ENCODE measurements around the gene IGF1R.

IGF1R gene

GRCh38 chr15:98792117-98792516 lies 143.8 kb downstream of the IGF1R start:
- peaks cover 11% of the 10 kb centered on the region for H3K4me1 ChIP-seq (ENCODE audit: control insufficient read depth, insufficient read depth, low read length)
- H3K9ac ChIP-seq (ENCODE audit: low read length): no peak overlapping the region
- H3K27me3 ChIP-seq (ENCODE audit: control insufficient read depth, insufficient read depth, low read length): no peaks in the 10 kb centered on the region

DNA sequence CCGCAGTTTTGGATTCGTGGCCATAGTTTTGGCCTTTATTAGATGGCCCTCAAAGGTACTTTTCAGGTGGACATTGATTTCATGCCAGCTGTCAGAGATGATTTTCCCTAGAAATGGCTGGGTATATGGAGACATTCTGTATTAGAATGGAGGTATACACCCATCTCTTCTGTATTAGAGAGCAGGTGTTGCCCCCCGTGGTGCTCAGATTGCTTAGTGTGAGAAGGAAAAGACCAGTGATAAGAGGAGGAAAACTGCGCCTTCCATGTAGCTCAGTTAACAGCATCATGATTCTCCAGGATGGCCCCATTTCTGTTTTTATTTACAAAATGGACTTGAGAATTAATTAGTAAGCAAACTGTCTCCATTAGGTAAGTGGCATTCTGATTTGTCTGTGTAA lies 145.9 kb downstream of the IGF1R start:
- H3K4me1 ChIP-seq (ENCODE audit: control insufficient read depth, insufficient read depth, low read length): peaks cover 20% of the 10 kb centered on the region
- no peak overlapping the region for H3K4me3 ChIP-seq (ENCODE audit: low read length)
- no peaks in the 10 kb centered on the region for H3K9me3 ChIP-seq (ENCODE audit: control insufficient read depth, low read length)
- no peaks in the 10 kb centered on the region for H3K36me3 ChIP-seq (ENCODE audit: control insufficient read depth, insufficient read depth, low read length)
- no peaks in the 10 kb centered on the region for H3K27me3 ChIP-seq (ENCODE audit: control insufficient read depth, insufficient read depth, low read length)
- H3K9ac ChIP-seq (ENCODE audit: low read length): no peak overlapping the region

More at GRCh38 chr15:98792117-98792516, 143.8 kb downstream of the IGF1R start:
- Histone ChIP-seq H3K4me3 (ENCODE audit: low read length) (no peak overlapping the region), H3K9me3 (ENCODE audit: control insufficient read depth, low read length) (no peaks in the 10 kb centered on the region), H3K36me3 (ENCODE audit: control insufficient read depth, insufficient read depth, low read length) (no peaks in the 10 kb centered on the region)

- Histone ChIP-seq H3K4me3 (ENCODE audit: low read length) (no peak overlapping the region), H3K36me3 (ENCODE audit: control insufficient read depth, insufficient read depth, low read length) (no peaks in the 10 kb centered on the region), H3K27me3 (ENCODE audit: control insufficient read depth, insufficient read depth, low read length) (no peaks in the 10 kb centered on the region), H3K4me1 (ENCODE audit: control insufficient read depth, insufficient read depth, low read length) (peaks cover 26% of the 10 kb centered on the region), H3K9me3 (ENCODE audit: control insufficient read depth, low read length) (no peaks in the 10 kb centered on the region), H3K9ac (ENCODE audit: low read length) (no peak overlapping the region)
These were observed 146.4 kb downstream of the IGF1R start for GRCh38 chr15:98794748-98795147.

GRCh38 chr15:98795980-98796379 lies 147.6 kb downstream of the IGF1R start:
- no peaks in the 10 kb centered on the region for H3K36me3 ChIP-seq (ENCODE audit: control insufficient read depth, insufficient read depth, low read length)
- H3K4me1 ChIP-seq (ENCODE audit: control insufficient read depth, insufficient read depth, low read length): peaks cover 38% of the 10 kb centered on the region
- no peak overlapping the region for H3K9ac ChIP-seq (ENCODE audit: low read length)

DNA sequence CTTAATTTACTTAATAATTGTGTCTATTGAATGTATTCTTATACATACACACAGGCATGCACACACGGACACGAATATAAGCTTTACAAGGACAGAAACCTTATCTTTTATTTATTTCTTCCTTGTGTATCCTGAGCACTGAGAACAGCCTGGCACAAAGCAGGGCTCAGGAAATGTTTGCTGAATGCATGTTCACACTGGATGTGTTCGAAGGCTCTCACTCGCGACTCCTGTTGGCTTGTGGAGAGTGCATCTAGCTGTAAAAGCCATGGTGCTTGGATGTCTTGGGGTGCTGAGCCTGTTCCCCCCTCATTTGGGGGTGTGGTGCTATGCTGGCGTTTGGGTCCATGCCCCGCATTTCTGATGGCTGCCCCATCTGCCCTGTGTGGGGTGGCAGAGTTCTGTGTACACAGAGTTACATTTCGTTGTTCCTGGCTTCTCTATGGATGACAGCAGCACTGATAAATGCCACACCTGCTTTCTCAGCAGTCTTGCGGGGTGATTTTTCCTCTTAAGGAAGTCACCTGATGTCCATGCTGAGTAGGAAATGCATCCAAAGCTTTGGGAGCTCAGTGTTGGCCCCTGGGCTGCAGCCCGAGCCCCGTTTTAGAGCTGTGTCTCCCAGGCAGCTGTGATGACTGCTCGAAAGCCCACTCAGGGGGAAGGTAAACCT lies 148.5 kb downstream of the IGF1R start:
- Histone ChIP-seq H3K36me3 (ENCODE audit: control insufficient read depth, insufficient read depth, low read length) (no peaks in the 10 kb centered on the region), H3K9me3 (ENCODE audit: control insufficient read depth, low read length) (no peaks in the 10 kb centered on the region), H3K4me1 (ENCODE audit: control insufficient read depth, insufficient read depth, low read length) (peaks cover 47% of the 10 kb centered on the region), H3K27me3 (ENCODE audit: control insufficient read depth, insufficient read depth, low read length) (no peaks in the 10 kb centered on the region), H3K9ac (ENCODE audit: low read length) (no peak overlapping the region), H3K4me3 (ENCODE audit: low read length) (no peak overlapping the region)

More at GRCh38 chr15:98795980-98796379, 147.6 kb downstream of the IGF1R start:
- no peaks in the 10 kb centered on the region for H3K9me3 ChIP-seq (ENCODE audit: control insufficient read depth, low read length)
- H3K27me3 ChIP-seq (ENCODE audit: control insufficient read depth, insufficient read depth, low read length): no peaks in the 10 kb centered on the region
- no peak overlapping the region for H3K4me3 ChIP-seq (ENCODE audit: low read length)

DNA sequence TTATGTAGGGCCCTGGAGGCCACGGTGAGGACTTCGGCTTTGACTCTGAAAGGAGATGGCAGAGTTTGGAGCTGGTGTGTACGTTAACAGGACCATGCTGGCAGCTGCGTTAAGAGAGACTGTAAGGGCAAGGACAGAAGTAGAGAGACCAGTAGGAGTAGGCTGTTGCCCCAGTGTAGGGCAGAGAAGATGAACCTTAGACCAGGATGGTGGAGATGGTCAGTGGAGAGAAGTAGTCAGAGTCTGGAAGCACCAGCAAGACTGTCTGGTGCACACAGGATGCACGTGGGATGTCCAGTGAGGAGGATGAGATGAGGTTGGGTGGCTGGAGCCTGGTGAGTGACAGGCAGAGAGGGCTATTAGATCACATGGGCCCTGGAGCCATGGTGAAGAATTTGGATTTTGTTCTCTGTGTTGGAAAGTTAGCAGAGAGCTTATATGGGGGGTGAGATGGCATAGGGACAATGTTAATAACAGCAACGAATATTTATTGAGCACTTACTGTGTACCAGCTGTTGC lies 150.1 kb downstream of the IGF1R start:
- Histone ChIP-seq H3K9ac (ENCODE audit: low read length) (no peak overlapping the region), H3K4me1 (ENCODE audit: control insufficient read depth, insufficient read depth, low read length) (peaks cover 48% of the 10 kb centered on the region), H3K36me3 (ENCODE audit: control insufficient read depth, insufficient read depth, low read length) (no peaks in the 10 kb centered on the region), H3K9me3 (ENCODE audit: control insufficient read depth, low read length) (no peaks in the 10 kb centered on the region), H3K4me3 (ENCODE audit: low read length) (no peak overlapping the region), H3K27me3 (ENCODE audit: control insufficient read depth, insufficient read depth, low read length) (no peaks in the 10 kb centered on the region)

DNA sequence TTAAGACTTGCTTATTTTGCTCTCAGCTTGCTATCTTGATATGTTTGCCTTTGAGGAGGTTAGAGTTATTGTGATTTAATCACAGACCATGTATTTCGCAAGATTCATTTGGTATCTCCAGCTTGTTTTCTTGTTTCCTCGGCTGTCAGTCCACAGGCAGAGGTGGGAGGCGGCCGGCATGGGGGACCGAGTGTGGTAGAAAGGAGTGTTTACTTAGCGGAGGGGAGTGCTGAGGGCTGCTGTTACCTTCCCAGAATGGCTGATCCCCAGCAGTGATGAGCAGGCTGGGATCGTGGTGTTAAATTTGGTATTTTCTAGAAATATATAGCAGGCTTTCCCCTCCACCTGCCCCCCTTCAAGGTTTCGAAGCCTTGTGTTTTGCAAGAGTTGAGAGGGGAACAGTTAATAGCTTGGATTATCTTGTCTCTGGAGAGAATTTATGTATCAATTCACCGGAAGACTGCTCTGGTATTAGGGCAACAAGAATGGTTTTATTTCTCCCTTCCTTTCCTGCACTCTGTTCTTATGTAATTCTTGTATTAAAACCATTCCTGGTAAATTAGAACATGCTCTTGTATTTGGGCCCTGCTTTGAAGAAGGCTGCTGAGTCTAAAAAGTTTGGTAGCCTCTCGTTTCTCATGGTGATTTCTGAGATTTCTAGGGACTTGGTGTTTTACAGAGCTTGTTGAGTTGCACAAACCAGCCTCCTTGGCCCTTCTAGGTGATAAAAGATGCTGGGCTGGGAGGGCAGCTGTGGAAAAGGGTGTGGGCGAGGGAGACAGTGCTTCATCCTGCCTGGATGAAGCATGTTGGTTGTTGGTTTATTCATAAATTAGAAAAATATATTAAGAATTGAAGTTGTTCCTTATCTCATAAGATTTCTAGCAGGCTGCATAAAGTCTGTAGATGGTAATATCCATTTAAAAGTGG lies 151.4 kb downstream of the IGF1R start:
- H3K27me3 ChIP-seq (ENCODE audit: control insufficient read depth, insufficient read depth, low read length): no peaks in the 10 kb centered on the region
- no peaks in the 10 kb centered on the region for H3K36me3 ChIP-seq (ENCODE audit: control insufficient read depth, insufficient read depth, low read length)
- H3K9ac ChIP-seq (ENCODE audit: low read length): no peak overlapping the region
- H3K4me1 ChIP-seq (ENCODE audit: control insufficient read depth, insufficient read depth, low read length): peaks cover 48% of the 10 kb centered on the region
- H3K9me3 ChIP-seq (ENCODE audit: control insufficient read depth, low read length): no peaks in the 10 kb centered on the region
- no peak overlapping the region for H3K4me3 ChIP-seq (ENCODE audit: low read length)

- H3K4me1 ChIP-seq (ENCODE audit: control insufficient read depth, insufficient read depth, low read length): peaks cover 54% of the 10 kb centered on the region
- no peak overlapping the region for H3K4me3 ChIP-seq (ENCODE audit: low read length)
- H3K36me3 ChIP-seq (ENCODE audit: control insufficient read depth, insufficient read depth, low read length): no peaks in the 10 kb centered on the region
- no peaks in the 10 kb centered on the region for H3K9me3 ChIP-seq (ENCODE audit: control insufficient read depth, low read length)
- no peaks in the 10 kb centered on the region for H3K27me3 ChIP-seq (ENCODE audit: control insufficient read depth, insufficient read depth, low read length)
- no peak overlapping the region for H3K9ac ChIP-seq (ENCODE audit: low read length)
These were observed 152.3 kb downstream of the IGF1R start for GRCh38 chr15:98800437-98801233.

GRCh38 chr15:98801234-98801561 lies 152.9 kb downstream of the IGF1R start:
- no peak overlapping the region for H3K4me3 ChIP-seq (ENCODE audit: low read length)
- no peaks in the 10 kb centered on the region for H3K9me3 ChIP-seq (ENCODE audit: control insufficient read depth, low read length)
- H3K36me3 ChIP-seq (ENCODE audit: control insufficient read depth, insufficient read depth, low read length): no peaks in the 10 kb centered on the region
- H3K9ac ChIP-seq (ENCODE audit: low read length): no peak overlapping the region
- no peaks in the 10 kb centered on the region for H3K27me3 ChIP-seq (ENCODE audit: control insufficient read depth, insufficient read depth, low read length)
- H3K4me1 ChIP-seq (ENCODE audit: control insufficient read depth, insufficient read depth, low read length): peaks cover 58% of the 10 kb centered on the region

DNA sequence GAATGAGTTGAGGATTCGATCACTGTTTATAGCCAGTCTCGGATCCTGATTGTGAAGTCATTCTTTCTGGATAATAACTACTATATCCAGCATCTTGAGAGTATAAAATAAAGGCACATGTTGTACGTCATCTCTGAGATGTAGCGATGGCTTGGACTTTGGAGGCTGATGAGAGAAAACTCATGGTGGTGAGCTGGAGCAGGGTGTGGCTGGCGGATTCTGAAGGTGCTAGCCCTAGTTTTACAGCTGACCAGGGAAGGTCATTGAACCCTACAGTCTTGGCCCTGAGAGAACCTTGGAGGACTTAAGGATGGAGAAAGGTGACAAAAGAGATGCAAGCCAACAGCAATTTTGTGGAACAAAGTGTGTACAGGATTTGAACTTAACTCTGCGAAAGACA lies 153.8 kb downstream of the IGF1R start:
- no peaks in the 10 kb centered on the region for H3K27me3 ChIP-seq (ENCODE audit: control insufficient read depth, insufficient read depth, low read length)
- H3K4me1 ChIP-seq (ENCODE audit: control insufficient read depth, insufficient read depth, low read length): peaks cover 52% of the 10 kb centered on the region
- H3K36me3 ChIP-seq (ENCODE audit: control insufficient read depth, insufficient read depth, low read length): no peaks in the 10 kb centered on the region
- no peak overlapping the region for H3K9ac ChIP-seq (ENCODE audit: low read length)
- no peaks in the 10 kb centered on the region for H3K9me3 ChIP-seq (ENCODE audit: control insufficient read depth, low read length)
- no peak overlapping the region for H3K4me3 ChIP-seq (ENCODE audit: low read length)

GRCh38 chr15:98803228-98804056 lies 155.1 kb downstream of the IGF1R start:
- Histone ChIP-seq H3K4me1 (ENCODE audit: control insufficient read depth, insufficient read depth, low read length) (peaks cover 45% of the 10 kb centered on the region), H3K4me3 (ENCODE audit: low read length) (no peak overlapping the region), H3K9ac (ENCODE audit: low read length) (no peak overlapping the region), H3K36me3 (ENCODE audit: control insufficient read depth, insufficient read depth, low read length) (no peaks in the 10 kb centered on the region), H3K27me3 (ENCODE audit: control insufficient read depth, insufficient read depth, low read length) (no peaks in the 10 kb centered on the region), H3K9me3 (ENCODE audit: control insufficient read depth, low read length) (no peaks in the 10 kb centered on the region)
